Kidney (tissue), 14 donors: ENCODE measurements around the gene ADAMTSL3. TPM values are rescaled to one million over a fixed set of nuclear protein-coding genes. Genes with fewer than 3 reads are reported as not detected.

Experiments used
- DNase-seq, 5 donors: peaks; one replicate each; pipeline ENCODE4 v3.0.0-alpha.2; 2013 to 2020
- FAIRE-seq: peaks from 2 replicates; lab custom pipeline; 2012; peaks lifted over from hg19 to GRCh38; lab: Jason Lieb, UNC
- H3K27ac ChIP-seq, 2 donors: one replicate each; pipeline ENCODE4 v1.7.0; 2013; ENCODE audit warnings: low read depth in 2 of 2, low read length in 2 of 2, inconsistent platforms in 1 of 2
- H3K27me3 ChIP-seq: one replicate; pipeline ENCODE4 v1.7.1; 2013; ENCODE audit warnings: low read length, inconsistent platforms; ENCODE audit not compliant: control insufficient read depth, insufficient read depth
- H3K36me3 ChIP-seq, 3 donors: one replicate each; pipeline versions ENCODE4 v1.7.0 to v1.7.1; 2013; ENCODE audit warnings: low read length in 3 of 3, control low read depth in 1 of 3, inconsistent platforms in 1 of 3; ENCODE audit not compliant: insufficient read depth in 3 of 3, control insufficient read depth in 2 of 3
- H3K4me1 ChIP-seq, 3 donors: one replicate each; pipeline versions ENCODE4 v1.7.0 to v1.7.1; 2013; ENCODE audit warnings: low read length in 3 of 3, inconsistent platforms in 1 of 3, low read depth in 1 of 3; ENCODE audit not compliant: control insufficient read depth in 2 of 3, insufficient read depth in 2 of 3
- H3K4me3 ChIP-seq, 3 donors: one replicate each; pipeline versions ENCODE4 v1.7.0 to v1.8.1; 2013; ENCODE audit warnings: low read length in 3 of 3, control low read depth in 1 of 3, inconsistent platforms in 1 of 3
- H3K9ac ChIP-seq, 3 donors: one replicate each; pipeline versions ENCODE4 v1.7.0 to v1.7.1; 2013; ENCODE audit warnings: low read length in 3 of 3, control low read depth in 1 of 3, inconsistent platforms in 1 of 3
- H3K9me3 ChIP-seq, 3 donors: one replicate each; pipeline versions ENCODE4 v1.7.0 to v1.7.1; 2013; ENCODE audit warnings: low read length in 3 of 3, control low read depth in 1 of 3, inconsistent platforms in 1 of 3; ENCODE audit not compliant: control insufficient read depth in 2 of 3, insufficient read depth in 1 of 3
- CTCF ChIP-seq: IDR thresholded peaks from 3 replicates; pipeline ENCODE4 v1.5.1; 2012; ENCODE audit warnings: mild to moderate bottlenecking, moderate library complexity, borderline replicate concordance; ENCODE audit not compliant: insufficient read depth; ENCODE audit errors: extremely low read depth
- intact Hi-C: fragments of 100-400 bp; cut with DNase I; formaldehyde crosslinking; loops from one replicate; pipeline ENCODE4 v1.11.1; 2022
- polyA plus RNA-seq: library from polyadenylated mRNA; stranded (reverse); fragments of 350-450 nt; fragmentation: Illumina TruSeq; extraction: RNeasy Lipid Tissue Mini Kit (QIAGEN cat#74804); gene quantifications from one replicate; pipeline ENCODE4 v1.2.3, GENCODE V29; 2014; ENCODE audit warnings: low read depth, low replicate concordance; ENCODE audit not compliant: insufficient read depth
- total RNA-seq: library from RNA; stranded (reverse); fragmentation: NEBNext Ultra II Directional; extraction: Animal tissue kit (Norgen Biotek cat#: 25700); gene quantifications from one replicate; pipeline ENCODE4 v1.2.1, GENCODE V29; 2021
- donor health status: control.
- donor health status: control.
- donor health status: control.
- donor health status: control.
- donor health status: control.
- donor health status: DM: yes; HTN: yes; CAD: no.
- donor health status: Normal renal cell carcinoma (clear cell type).

Gene ADAMTSL3
- total and polyA plus RNA-seq, 2 donors from 2014 or later = 1.6 to 23.4 TPM

GRCh38 chr15:83794209-83794608, 140.3 kb downstream of the ADAMTSL3 start:
- no peak overlapping the region for H3K9ac ChIP-seq
- FAIRE-seq (no peak), DNase-seq (no peak)
- TF ChIP-seq CTCF = no peak
- no peak overlapping the region for H3K4me3 ChIP-seq
- H3K27ac ChIP-seq = no peak overlapping the region
- intact Hi-C loops = no loop called here
- H3K4me1 ChIP-seq = no peaks in the 10 kb centered on the region
- H3K9me3 ChIP-seq = no peaks in the 10 kb centered on the region
- H3K36me3 ChIP-seq = no peaks in the 10 kb centered on the region
- H3K27me3 ChIP-seq = no peaks in the 10 kb centered on the region

GRCh38 chr15:83809345-83809744, 155.4 kb downstream of the ADAMTSL3 start:
- peaks cover 0 to 3% (median 0%) of the 10 kb centered on the region in 3 donors for H3K36me3 ChIP-seq
- no peak overlapping the region for H3K9ac ChIP-seq
- no peak overlapping the region for H3K4me3 ChIP-seq
- H3K27me3 ChIP-seq = no peaks in the 10 kb centered on the region
- peaks cover 0 to 7% (median 0%) of the 10 kb centered on the region in 3 donors for H3K9me3 ChIP-seq
- TF ChIP-seq CTCF = no peak
- H3K27ac ChIP-seq = no peak overlapping the region
- no peaks in the 10 kb centered on the region for H3K4me1 ChIP-seq
- FAIRE-seq (no peak), DNase-seq (no peak)
- intact Hi-C loops = no loop called here

GRCh38 chr15:83810110-83810509, 156.2 kb downstream of the ADAMTSL3 start:
- H3K4me1 ChIP-seq = no peaks in the 10 kb centered on the region
- no peak for DNase-seq
- TF ChIP-seq CTCF = no peak
- no peak overlapping the region for H3K27ac ChIP-seq
- peaks cover 0 to 3% (median 0%) of the 10 kb centered on the region in 3 donors for H3K36me3 ChIP-seq
- H3K4me3 ChIP-seq = no peak overlapping the region
- peaks cover 0 to 7% (median 0%) of the 10 kb centered on the region in 3 donors for H3K9me3 ChIP-seq
- intact Hi-C loops = no loop called here
- no peak for FAIRE-seq
- H3K27me3 ChIP-seq = no peaks in the 10 kb centered on the region
- no peak overlapping the region for H3K9ac ChIP-seq

GRCh38 chr15:83813682-83814081, 159.8 kb downstream of the ADAMTSL3 start:
- H3K27me3 ChIP-seq = no peaks in the 10 kb centered on the region
- H3K4me1 ChIP-seq = peaks cover 0 to 3% (median 0%) of the 10 kb centered on the region in 3 donors
- no peak overlapping the region for H3K27ac ChIP-seq
- no peaks in the 10 kb centered on the region for H3K36me3 ChIP-seq
- H3K4me3 ChIP-seq = no peak overlapping the region
- no peaks in the 10 kb centered on the region for H3K9me3 ChIP-seq
- TF ChIP-seq CTCF = no peak
- intact Hi-C loops = no loop called here
- no peak for DNase-seq
- FAIRE-seq = no peak
- H3K9ac ChIP-seq = no peak overlapping the region
